Natural killer cell (primary cell): Measurements from ENCODE around the gene PATJ. TPM values are rescaled to one million over a fixed set of nuclear protein-coding genes. Genes with fewer than 3 reads are reported as not detected.

Source experiments
- ATAC-seq, 3 donors: fragments of 150-1000 bp in 2 of 3; fragments of 200-7000 bp in 1 of 3; cut with Tn5 transposase; 1 replicate in 1 of 3; 2 replicates in 2 of 3; pipeline ENCODE4 v1.10.0; 2021; ENCODE audit warnings: mild to moderate bottlenecking in 2 of 3, moderate library complexity in 2 of 3
- DNase-seq, 2 donors: peaks; one replicate each; pipeline versions ENCODE4 v3.0.0 to v3.0.0-alpha.2; 2013 to 2021; ENCODE audit warnings: mixed read lengths in 1 of 2
- H3K27ac ChIP-seq: one replicate; pipeline ENCODE4 v1.5.1; 2013; ENCODE audit warnings: mild to moderate bottlenecking, low read length
- H3K27me3 ChIP-seq: one replicate; pipeline ENCODE4 v1.6.1; 2013; ENCODE audit warnings: low read length; ENCODE audit not compliant: control insufficient read depth, insufficient read depth
- H3K36me3 ChIP-seq: one replicate; pipeline ENCODE4 v1.6.1; 2013; ENCODE audit warnings: low read length; ENCODE audit not compliant: control insufficient read depth, insufficient read depth
- H3K4me1 ChIP-seq: one replicate; pipeline ENCODE4 v1.6.1; 2013; ENCODE audit warnings: low read length; ENCODE audit not compliant: control insufficient read depth, insufficient read depth
- H3K4me3 ChIP-seq: one replicate; pipeline ENCODE4 v1.5.1; 2013; ENCODE audit warnings: low read length
- H3K9me3 ChIP-seq: one replicate; pipeline ENCODE4 v1.6.1; 2013; ENCODE audit warnings: low read length; ENCODE audit not compliant: control insufficient read depth, insufficient read depth
- H3K27ac Mint-ChIP-seq, 2 donors: one replicate each; pipeline ENCODE4 v1.8.0; 2022; ENCODE audit warnings: mild to moderate bottlenecking in 2 of 2, mixed read lengths in 2 of 2, moderate library complexity in 1 of 2
- H3K27me3 Mint-ChIP-seq, 2 donors: one replicate each; pipeline ENCODE4 v1.8.0; 2022; ENCODE audit warnings: low read depth in 2 of 2, mixed read lengths in 2 of 2
- H3K36me3 Mint-ChIP-seq: one replicate; pipeline ENCODE4 v1.8.0; 2022; ENCODE audit warnings: mixed read lengths
- H3K4me1 Mint-ChIP-seq, 2 donors: one replicate each; pipeline ENCODE4 v1.8.0; 2022; ENCODE audit warnings: mixed read lengths in 2 of 2
- H3K4me3 Mint-ChIP-seq: one replicate; pipeline ENCODE4 v1.8.0; 2022; ENCODE audit warnings: mild to moderate bottlenecking, moderate library complexity, mixed read lengths
- H3K9me3 Mint-ChIP-seq, 2 donors: one replicate each; pipeline ENCODE4 v1.8.0; 2022; ENCODE audit warnings: mixed read lengths in 2 of 2
- WGBS: methylation state at CpG from one replicate; pipeline ENCODE4 v1.1.7; 2013; ENCODE audit warnings: missing lambda C conversion rate; ENCODE audit not compliant: insufficient coverage; 5-methylcytosine and 5-hydroxymethylcytosine counted together
- intact Hi-C: fragments of 100-400 bp; cut with micrococcal nuclease; formaldehyde crosslinking; loops from one replicate; pipeline ENCODE4 v1.14.2; 2022
- total RNA-seq, 4 donors: library from RNA; stranded (reverse); fragments of 120-200 nt in 1 of 4; gene quantifications; one replicate each; pipeline versions ENCODE4 v1.2.3 to v1.2.4, GENCODE V29; 2013 to 2022
- TF ChIP-seq, protein P1 (sequence below): fragments of 200-600 bp; IDR thresholded peaks from one replicate; pipeline ENCODE4 v1.8.0; 2022; ENCODE audit warnings: antibody characterized with exemption

PATJ gene
- total RNA-seq, 3 donors from 2014 or later (not counting 1 experiment from before 2014, with no cell fraction given): 15.0 to 18.5 (median 16.7) TPM

DNA sequence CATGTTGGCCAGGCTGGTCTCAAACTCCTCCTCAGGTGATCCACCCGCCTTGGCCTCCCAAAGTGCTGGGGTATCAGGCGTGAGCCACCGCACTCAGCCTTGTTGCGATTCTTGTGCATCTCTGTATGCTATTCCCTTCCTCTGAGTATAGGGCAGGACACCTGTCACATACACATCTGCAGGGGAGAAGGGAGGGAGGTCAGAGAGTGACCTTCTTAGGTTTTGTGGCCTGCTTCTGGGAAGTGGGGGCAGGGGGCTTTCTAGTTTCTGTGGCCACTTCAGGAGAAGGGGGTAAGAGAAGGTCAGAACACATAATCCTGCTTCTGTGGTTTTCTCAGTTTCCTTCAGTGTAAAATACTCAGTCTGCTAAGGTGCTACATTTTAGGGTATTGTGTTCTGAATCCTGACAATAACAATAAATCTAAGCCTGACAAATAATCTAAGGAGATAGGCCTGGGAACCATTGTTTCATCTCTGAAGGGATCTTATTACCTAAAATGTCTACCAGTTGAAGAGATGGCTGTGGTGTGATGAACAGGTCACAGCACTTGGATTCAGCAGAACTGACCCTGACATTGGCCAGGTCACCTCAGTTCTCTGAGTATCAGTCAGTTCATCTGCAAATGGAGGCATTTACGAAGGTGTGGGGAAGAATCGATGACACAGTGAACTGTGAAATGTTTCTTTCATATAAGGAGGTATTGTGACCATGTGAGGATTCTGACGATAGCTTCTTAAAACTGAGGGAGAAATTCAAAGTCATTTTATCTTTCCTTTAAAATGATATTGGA is 239.8 kb downstream of the PATJ start:
- WGBS: 83% methylated on average over 6 of the region's 7 CpGs
- no peaks in the 10 kb centered on the region for H3K4me1 ChIP-seq
- Mint-ChIP-seq H3K4me1 (peaks cover 0 to 5% of the 10 kb centered on the region in 2 donors), H3K36me3 (no peaks in the 10 kb centered on the region), H3K4me3 (no peak overlapping the region), H3K27ac (no peak overlapping the region), H3K27me3 (no peaks in the 10 kb centered on the region), H3K9me3 (no peaks in the 10 kb centered on the region)
- TF ChIP-seq, protein P1, sequence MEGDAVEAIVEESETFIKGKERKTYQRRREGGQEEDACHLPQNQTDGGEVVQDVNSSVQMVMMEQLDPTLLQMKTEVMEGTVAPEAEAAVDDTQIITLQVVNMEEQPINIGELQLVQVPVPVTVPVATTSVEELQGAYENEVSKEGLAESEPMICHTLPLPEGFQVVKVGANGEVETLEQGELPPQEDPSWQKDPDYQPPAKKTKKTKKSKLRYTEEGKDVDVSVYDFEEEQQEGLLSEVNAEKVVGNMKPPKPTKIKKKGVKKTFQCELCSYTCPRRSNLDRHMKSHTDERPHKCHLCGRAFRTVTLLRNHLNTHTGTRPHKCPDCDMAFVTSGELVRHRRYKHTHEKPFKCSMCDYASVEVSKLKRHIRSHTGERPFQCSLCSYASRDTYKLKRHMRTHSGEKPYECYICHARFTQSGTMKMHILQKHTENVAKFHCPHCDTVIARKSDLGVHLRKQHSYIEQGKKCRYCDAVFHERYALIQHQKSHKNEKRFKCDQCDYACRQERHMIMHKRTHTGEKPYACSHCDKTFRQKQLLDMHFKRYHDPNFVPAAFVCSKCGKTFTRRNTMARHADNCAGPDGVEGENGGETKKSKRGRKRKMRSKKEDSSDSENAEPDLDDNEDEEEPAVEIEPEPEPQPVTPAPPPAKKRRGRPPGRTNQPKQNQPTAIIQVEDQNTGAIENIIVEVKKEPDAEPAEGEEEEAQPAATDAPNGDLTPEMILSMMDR: no peak
- H3K4me3 ChIP-seq: no peak overlapping the region
- DNase-seq (no peak), ATAC-seq (no peak)
- intact Hi-C loops: no loop called here
- H3K36me3 ChIP-seq: no peaks in the 10 kb centered on the region
- H3K27ac ChIP-seq: no peak overlapping the region
- no peaks in the 10 kb centered on the region for H3K9me3 ChIP-seq
- no peaks in the 10 kb centered on the region for H3K27me3 ChIP-seq

DNA sequence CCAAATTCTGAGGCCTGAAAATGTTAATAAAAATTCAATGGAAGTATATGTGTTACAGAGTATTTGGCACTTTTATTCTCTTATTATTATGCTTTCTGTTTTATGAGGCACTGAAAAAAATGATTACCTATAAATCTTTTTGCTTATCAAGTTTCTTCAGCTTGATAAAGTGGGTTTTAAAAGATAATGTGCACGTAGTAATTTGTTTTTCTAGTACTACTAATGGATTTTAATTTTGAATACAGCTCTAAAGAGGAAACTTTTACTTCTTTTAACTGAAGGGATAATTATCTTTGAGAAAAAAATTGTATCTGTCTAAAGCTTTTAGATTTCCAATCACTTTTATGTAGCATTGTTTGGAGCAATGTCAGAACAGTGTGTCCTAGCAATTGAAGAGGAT is 241.0 kb downstream of the PATJ start:
- ATAC-seq: no peak
- no peak overlapping the region for H3K4me3 Mint-ChIP-seq

DNA sequence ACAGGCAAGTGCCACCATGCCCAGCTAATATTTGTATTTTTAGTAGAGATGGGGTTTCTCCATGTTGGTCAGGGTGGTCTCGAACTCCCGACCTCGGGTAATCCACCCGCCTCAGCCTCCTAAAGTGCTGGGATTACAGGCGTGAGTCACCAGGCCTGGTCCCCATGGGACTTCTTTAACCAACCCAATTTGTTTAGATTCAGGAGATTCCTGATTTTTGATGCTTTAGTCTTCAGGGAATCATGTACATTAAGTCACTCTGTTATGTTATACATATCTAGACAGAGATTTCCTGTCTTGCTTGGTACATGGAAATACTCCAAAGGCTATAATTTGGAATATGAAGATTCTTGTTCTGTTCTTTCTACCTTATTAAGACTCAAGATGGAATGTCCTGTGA is 250.0 kb downstream of the PATJ start:
- intact Hi-C loops: no loop called here
- no peak overlapping the region for H3K27ac ChIP-seq

More for the DNA sequence above, 241.0 kb downstream of the PATJ start:
- no peaks in the 10 kb centered on the region for H3K9me3 ChIP-seq
- peaks cover 0 to 5% of the 10 kb centered on the region in 2 donors for H3K4me1 Mint-ChIP-seq
- no peak overlapping the region for H3K4me3 ChIP-seq
- H3K36me3 ChIP-seq: no peaks in the 10 kb centered on the region
- H3K27me3 ChIP-seq: no peaks in the 10 kb centered on the region
- no CpG with 5 or more reads among the region's 1 CpG for WGBS
- H3K27ac Mint-ChIP-seq: no peak overlapping the region
- intact Hi-C loops: no loop called here
- TF ChIP-seq, protein P1: no peak
- no peaks in the 10 kb centered on the region for H3K4me1 ChIP-seq
- H3K27ac ChIP-seq: no peak overlapping the region
- DNase-seq: no peak
- H3K36me3 Mint-ChIP-seq: no peaks in the 10 kb centered on the region
- H3K27me3 Mint-ChIP-seq: no peaks in the 10 kb centered on the region
- no peaks in the 10 kb centered on the region for H3K9me3 Mint-ChIP-seq

More for the DNA sequence above, 250.0 kb downstream of the PATJ start:
- WGBS: 84% methylated on average over 5 of the region's 5 CpGs
- H3K9me3 ChIP-seq: no peaks in the 10 kb centered on the region
- DNase-seq (no peak), ATAC-seq (no peak)
- Mint-ChIP-seq H3K27ac (no peak overlapping the region), H3K36me3 (no peaks in the 10 kb centered on the region), H3K4me3 (no peak overlapping the region), H3K27me3 (no peaks in the 10 kb centered on the region), H3K4me1 (no peaks in the 10 kb centered on the region), H3K9me3 (no peaks in the 10 kb centered on the region)
- no peaks in the 10 kb centered on the region for H3K36me3 ChIP-seq
- H3K4me1 ChIP-seq: no peaks in the 10 kb centered on the region
- H3K27me3 ChIP-seq: no peaks in the 10 kb centered on the region
- TF ChIP-seq, protein P1: no peak
- H3K4me3 ChIP-seq: no peak overlapping the region
